Smooth muscle cell (in vitro differentiated cells): ENCODE data around the gene ARHGAP26. TPM values are rescaled to one million over a fixed set of nuclear protein-coding genes. Genes with fewer than 3 reads are reported as not detected.

Experiments
- DNase-seq: peaks from one replicate; lab custom pipeline; 2025; ENCODE audit not compliant: unreplicated experiment; lab: John Stamatoyannopoulos, UW
- H2AFZ ChIP-seq: fragments of 200-600 bp; sonication (generic); 2 replicates; pipeline ENCODE4 v1.6.0; 2016; ENCODE audit warnings: antibody characterized with exemption, low read depth, mild to moderate bottlenecking
- H3F3A ChIP-seq: fragments of 200-600 bp; sonication (generic); 2 replicates; pipeline ENCODE4 v1.6.0; 2017; ENCODE audit warnings: antibody characterized with exemption, low read depth
- H3K27ac ChIP-seq: fragments of 200-600 bp; sonication (generic); 2 replicates; pipeline ENCODE4 v1.5.1; 2016; ENCODE audit warnings: low read depth, mild to moderate bottlenecking
- H3K27me3 ChIP-seq: fragments of 200-600 bp; sonication (generic); 2 replicates; pipeline ENCODE4 v1.6.1; 2016; ENCODE audit warnings: low read depth, mild to moderate bottlenecking
- H3K36me3 ChIP-seq: fragments of 200-600 bp; sonication (generic); 2 replicates; pipeline ENCODE4 v1.5.1; 2016; ENCODE audit warnings: low read depth
- H3K4me1 ChIP-seq: fragments of 200-600 bp; sonication (generic); 2 replicates; pipeline ENCODE4 v1.5.1; 2016; ENCODE audit warnings: low read depth
- H3K4me2 ChIP-seq: fragments of 200-600 bp; sonication (generic); 2 replicates; pipeline ENCODE4 v1.6.0; 2016; ENCODE audit warnings: mild to moderate bottlenecking
- H3K4me3 ChIP-seq: fragments of 200-600 bp; sonication (generic); 2 replicates; pipeline ENCODE4 v1.5.1; 2016; ENCODE audit warnings: mild to moderate bottlenecking
- H3K79me2 ChIP-seq: fragments of 200-600 bp; sonication (generic); 2 replicates; pipeline ENCODE4 v1.6.0; 2016; ENCODE audit warnings: low read depth, mild to moderate bottlenecking
- H3K9ac ChIP-seq: fragments of 200-600 bp; sonication (generic); 2 replicates; pipeline ENCODE4 v1.6.0; 2016; ENCODE audit warnings: low read depth
- H3K9me3 ChIP-seq: fragments of 200-600 bp; sonication (generic); replicated peaks from 2 replicates; pipeline ENCODE4 v1.5.1; 2016; ENCODE audit warnings: low read depth
- H4K20me1 ChIP-seq: fragments of 200-600 bp; sonication (generic); 2 replicates; pipeline ENCODE4 v1.6.0; 2016; ENCODE audit warnings: low read depth
- CTCF ChIP-seq: fragments of 200-600 bp; sonication (generic); IDR thresholded peaks from 2 replicates; pipeline ENCODE4 v1.5.1; 2017; ENCODE audit warnings: borderline replicate concordance, mild to moderate bottlenecking, antibody characterized with exemption; ENCODE audit not compliant: insufficient read depth, poor library complexity, severe bottlenecking
- WGBS: methylation state at CpG from one replicate; pipeline ENCODE4 v1.1.7; 2016; ENCODE audit warnings: low lambda C conversion rate; 5-methylcytosine and 5-hydroxymethylcytosine counted together
- polyA plus RNA-seq: library from polyadenylated mRNA; unstranded; fragments of >200 nt; fragmentation: Nextera tagmentation; extraction: Ambion mirVana; gene quantifications from 2 replicates; pipeline ENCODE4 v1.2.1, GENCODE V29; 2016
- total RNA-seq: library from RNA; depleted of rRNA; stranded (reverse); fragments of >200 nt; gene quantifications from 2 replicates; pipeline ENCODE4 v1.2.3, GENCODE V29; 2014

Gene ARHGAP26
- total and polyA plus RNA-seq, 2 experiments from 2014 or later, result 2.2 to 5.1 TPM

- Histone ChIP-seq H3K9me3 (no peaks in the 10 kb centered on the region), H4K20me1 (no peaks in the 10 kb centered on the region), H3K4me3 (no peak overlapping the region), H3K27ac (no peak overlapping the region), H3K9ac (no peak overlapping the region), H3K4me1 (no peaks in the 10 kb centered on the region), H2AFZ (no peak overlapping the region), H3K27me3 (no peaks in the 10 kb centered on the region), H3K4me2 (no peak overlapping the region), H3K79me2 (no peaks in the 10 kb centered on the region), H3K36me3 (no peaks in the 10 kb centered on the region), H3F3A (no peaks in the 10 kb centered on the region)
- no peak for DNase-seq
- 94% methylated on average over 2 of the region's 2 CpGs for WGBS
- TF ChIP-seq CTCF, result no peak
These were observed 171.1 kb downstream of the ARHGAP26 start for GRCh38 chr5:142941245-142941644.

GRCh38 chr5:142942901-142943300 lies 172.7 kb downstream of the ARHGAP26 start:
- Histone ChIP-seq H3K4me2 (no peak overlapping the region), H3K36me3 (no peaks in the 10 kb centered on the region), H3K4me1 (no peaks in the 10 kb centered on the region), H3F3A (no peaks in the 10 kb centered on the region), H4K20me1 (no peaks in the 10 kb centered on the region), H3K4me3 (no peak overlapping the region), H3K9ac (no peak overlapping the region), H3K79me2 (no peaks in the 10 kb centered on the region), H3K9me3 (no peaks in the 10 kb centered on the region), H3K27ac (no peak overlapping the region), H2AFZ (no peak overlapping the region), H3K27me3 (no peaks in the 10 kb centered on the region)
- TF ChIP-seq CTCF, result no peak
- no peak for DNase-seq
- WGBS, result 88% methylated on average over 4 of the region's 4 CpGs

GRCh38 chr5:142944140-142944539 lies 174.0 kb downstream of the ARHGAP26 start:
- H3K9ac ChIP-seq, result no peak overlapping the region
- H2AFZ ChIP-seq, result no peak overlapping the region
- no peaks in the 10 kb centered on the region for H4K20me1 ChIP-seq
- H3K4me2 ChIP-seq, result no peak overlapping the region
- H3K27me3 ChIP-seq, result no peaks in the 10 kb centered on the region
- TF ChIP-seq CTCF, result no peak
- H3K9me3 ChIP-seq, result no peaks in the 10 kb centered on the region
- no peaks in the 10 kb centered on the region for H3K4me1 ChIP-seq
- no peak overlapping the region for H3K27ac ChIP-seq
- no peaks in the 10 kb centered on the region for H3K79me2 ChIP-seq
- no peaks in the 10 kb centered on the region for H3F3A ChIP-seq
- no peaks in the 10 kb centered on the region for H3K36me3 ChIP-seq
- DNase-seq, result no peak
- H3K4me3 ChIP-seq, result no peak overlapping the region
- WGBS, result 77% methylated on average over 1 of the region's 1 CpG

- H3K79me2 ChIP-seq, result no peaks in the 10 kb centered on the region
- H3K4me2 ChIP-seq, result no peak overlapping the region
- H3K9me3 ChIP-seq, result no peaks in the 10 kb centered on the region
- H3K27ac ChIP-seq, result no peak overlapping the region
- TF ChIP-seq CTCF, result no peak
- no peak for DNase-seq
- H3K4me3 ChIP-seq, result no peak overlapping the region
- 92% methylated on average over 3 of the region's 3 CpGs for WGBS
- no peaks in the 10 kb centered on the region for H3K27me3 ChIP-seq
- H4K20me1 ChIP-seq, result no peaks in the 10 kb centered on the region
- no peak overlapping the region for H2AFZ ChIP-seq
- H3K9ac ChIP-seq, result no peak overlapping the region
- no peaks in the 10 kb centered on the region for H3K36me3 ChIP-seq
- no peaks in the 10 kb centered on the region for H3K4me1 ChIP-seq
- no peaks in the 10 kb centered on the region for H3F3A ChIP-seq
These were observed 175.1 kb downstream of the ARHGAP26 start for GRCh38 chr5:142945321-142945720.
